GM12892 (cell line): ENCODE data around the gene NPAS1.

Source experiments
- POLR2A ChIP-seq: IDR thresholded peaks from 2 replicates; pipeline ENCODE4 v1.6.1; 2011; ENCODE audit warnings: low read depth, low read length, control low read depth
- POLR2AphosphoS5 ChIP-seq: IDR thresholded peaks from 2 replicates; pipeline ENCODE4 v1.6.1; 2011; ENCODE audit warnings: low read depth, low read length, control low read depth
- TAF1 ChIP-seq: IDR thresholded peaks from 2 replicates; pipeline ENCODE4 v1.6.1; 2011; ENCODE audit warnings: low read depth, mild to moderate bottlenecking, control low read depth, low read length, borderline replicate concordance

DNA sequence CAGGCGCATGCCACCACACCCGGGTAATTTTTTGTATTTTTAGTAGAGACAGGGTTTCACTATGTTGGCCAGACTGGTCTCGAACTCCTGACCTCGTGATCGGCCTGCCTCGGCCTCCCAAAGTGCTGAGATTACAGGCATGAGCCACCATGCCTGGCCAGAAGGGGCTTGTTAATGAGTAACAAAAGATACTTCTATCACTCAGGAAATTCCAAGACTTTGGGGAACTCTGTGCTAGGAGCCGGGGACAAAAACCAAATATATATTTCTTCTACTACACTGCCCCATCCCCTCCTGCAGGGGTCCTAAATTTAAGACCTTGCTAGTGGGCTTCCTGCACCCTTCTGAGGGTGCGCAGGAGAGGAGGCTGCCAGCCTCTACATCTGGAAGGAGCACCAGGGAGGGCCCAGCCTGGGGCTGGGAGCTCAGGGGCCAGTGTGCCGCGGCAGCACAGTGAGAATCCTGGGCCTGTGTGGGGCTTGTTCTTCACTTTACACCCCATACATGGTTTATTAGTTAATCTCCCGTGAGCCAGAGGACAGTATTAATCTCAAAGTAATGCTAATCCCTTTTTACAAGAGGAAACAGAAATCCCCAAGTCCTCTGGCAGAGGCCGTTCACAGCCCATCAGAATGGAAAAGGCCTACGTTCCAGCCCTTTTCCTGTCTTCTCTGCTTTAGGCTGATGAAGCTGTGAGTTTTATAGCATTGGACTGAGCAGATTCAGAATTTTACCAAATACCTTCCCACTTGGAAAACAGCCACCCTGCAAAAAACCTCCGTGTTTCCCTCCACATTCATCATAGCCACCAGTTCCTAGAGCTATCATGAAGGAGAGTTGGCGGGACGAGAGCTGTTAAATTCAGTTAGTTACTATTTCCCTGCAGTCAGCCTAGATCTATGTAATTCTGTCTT is 44.4 kb upstream of the NPAS1 start:
- TF ChIP-seq POLR2A = no peak
- TF ChIP-seq POLR2AphosphoS5 = no peak
- no peak for TF ChIP-seq TAF1
